Upper lobe of right lung (tissue), 1 donor: ENCODE data around the gene PPM1B. TPM values are rescaled to one million over a fixed set of nuclear protein-coding genes. Genes with fewer than 3 reads are reported as not detected.

Experiments used
- ATAC-seq: fragments of 200-7000 bp; cut with Tn5 transposase; one replicate; pipeline ENCODE4 v1.9.1; 2020; ENCODE audit warnings: mild to moderate bottlenecking, moderate library complexity
- DNase-seq: peaks from one replicate; pipeline ENCODE4 v3.0.0-alpha.2; 2020
- H3K27ac ChIP-seq: fragments of 200-600 bp; one replicate; pipeline ENCODE4 v1.8.0; 2022
- H3K27me3 ChIP-seq: fragments of 200-600 bp; one replicate; pipeline ENCODE4 v1.8.0; 2022; ENCODE audit warnings: mild to moderate bottlenecking
- H3K36me3 ChIP-seq: fragments of 200-600 bp; one replicate; pipeline ENCODE4 v1.8.0; 2022
- H3K4me1 ChIP-seq: fragments of 200-600 bp; one replicate; pipeline ENCODE4 v1.8.0; 2022
- H3K4me3 ChIP-seq: fragments of 200-600 bp; one replicate; pipeline ENCODE4 v1.8.0; 2022; ENCODE audit warnings: mild to moderate bottlenecking
- H3K9me3 ChIP-seq: fragments of 200-600 bp; one replicate; pipeline ENCODE4 v1.8.0; 2022
- CTCF ChIP-seq: fragments of 200-600 bp; IDR thresholded peaks from one replicate; pipeline ENCODE4 v1.8.0; 2022; ENCODE audit warnings: antibody characterized with exemption
- intact Hi-C: fragments of 100-400 bp; cut with DNase I; formaldehyde crosslinking; loops from one replicate; pipeline ENCODE4 v1.11.0; 2022
- total RNA-seq: library from RNA; stranded (reverse); fragmentation: NEBNext Ultra II Directional; extraction: Animal tissue kit (Norgen Biotek cat#: 25700); gene quantifications from one replicate; pipeline ENCODE4 v1.2.1, GENCODE V29; 2021
- donor health status: DM: no; HTN: yes; CAD: no; lungs with severe emphysema.

The PPM1B gene
- total RNA-seq, 1 donor from 2014 or later = 45.8 TPM

- no peaks in the 10 kb centered on the region for H3K9me3 ChIP-seq
- H3K27ac ChIP-seq = no peak overlapping the region
- H3K27me3 ChIP-seq = no peaks in the 10 kb centered on the region
- DNase-seq (no peak), ATAC-seq (no peak)
- H3K4me1 ChIP-seq = peaks cover 27% of the 10 kb centered on the region
- no peaks in the 10 kb centered on the region for H3K36me3 ChIP-seq
- intact Hi-C loops = no loop called here
- no peak overlapping the region for H3K4me3 ChIP-seq
- TF ChIP-seq CTCF = no peak
Observed at GRCh38 chr2:44181648-44182047, 13.0 kb downstream of the PPM1B start.

- Histone ChIP-seq H3K27ac (no peak overlapping the region), H3K9me3 (no peaks in the 10 kb centered on the region), H3K4me1 (peaks cover 24% of the 10 kb centered on the region), H3K27me3 (no peaks in the 10 kb centered on the region), H3K36me3 (no peaks in the 10 kb centered on the region), H3K4me3 (no peak overlapping the region)
- intact Hi-C loops = no loop called here
- no peak for ATAC-seq
- no peak for DNase-seq
- TF ChIP-seq CTCF = no peak
Observed at GRCh38 chr2:44184106-44184505, 15.4 kb downstream of the PPM1B start.

GRCh38 chr2:44186810-44187209 lies 18.1 kb downstream of the PPM1B start:
- ATAC-seq (peak; percentile 45), DNase-seq (no peak)
- H3K27ac ChIP-seq = no peak overlapping the region
- no peak for TF ChIP-seq CTCF
- no peaks in the 10 kb centered on the region for H3K36me3 ChIP-seq
- no peaks in the 10 kb centered on the region for H3K27me3 ChIP-seq
- peaks cover 29% of the 10 kb centered on the region for H3K4me1 ChIP-seq
- no peak overlapping the region for H3K4me3 ChIP-seq
- intact Hi-C loops = no loop called here
- H3K9me3 ChIP-seq = no peaks in the 10 kb centered on the region

DNA sequence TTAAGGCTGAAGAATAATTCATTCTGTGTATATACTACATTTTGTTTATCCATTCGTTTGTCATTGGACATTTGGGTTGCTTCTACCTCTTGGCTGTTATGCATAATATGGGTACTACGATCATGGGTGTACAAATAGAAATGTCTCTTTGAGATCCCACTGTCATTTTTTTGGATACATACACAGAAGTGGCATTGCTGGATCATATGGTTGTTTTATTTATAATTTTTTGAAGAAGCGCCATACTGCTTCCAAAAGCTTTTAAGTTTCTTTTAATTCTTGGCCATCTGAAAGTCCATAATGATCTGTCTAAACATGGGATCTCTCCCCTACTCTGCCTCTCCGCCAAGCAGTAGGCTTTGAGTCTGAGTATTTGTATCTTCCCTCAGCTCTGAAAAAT lies 18.6 kb downstream of the PPM1B start:
- no peaks in the 10 kb centered on the region for H3K9me3 ChIP-seq
- H3K27ac ChIP-seq = no peak overlapping the region
- TF ChIP-seq CTCF = no peak
- H3K27me3 ChIP-seq = no peaks in the 10 kb centered on the region
- no peak for DNase-seq
- H3K4me1 ChIP-seq = peaks cover 29% of the 10 kb centered on the region
- intact Hi-C loops = no loop called here
- no peak for ATAC-seq
- no peaks in the 10 kb centered on the region for H3K36me3 ChIP-seq
- H3K4me3 ChIP-seq = no peak overlapping the region

GRCh38 chr2:44188696-44189095 lies 20.0 kb downstream of the PPM1B start:
- Histone ChIP-seq H3K4me3 (no peak overlapping the region), H3K36me3 (no peaks in the 10 kb centered on the region), H3K9me3 (no peaks in the 10 kb centered on the region), H3K27me3 (no peaks in the 10 kb centered on the region), H3K4me1 (peaks cover 29% of the 10 kb centered on the region), H3K27ac (no peak overlapping the region)
- no peak for TF ChIP-seq CTCF
- DNase-seq = no peak
- ATAC-seq = no peak
- intact Hi-C loops = no loop called here

GRCh38 chr2:44189104-44189503 lies 20.4 kb downstream of the PPM1B start:
- intact Hi-C loops = no loop called here

More at GRCh38 chr2:44189104-44189503, 20.4 kb downstream of the PPM1B start:
- DNase-seq (no peak), ATAC-seq (no peak)
- peaks cover 29% of the 10 kb centered on the region for H3K4me1 ChIP-seq
- no peak for TF ChIP-seq CTCF
- no peaks in the 10 kb centered on the region for H3K9me3 ChIP-seq
- H3K36me3 ChIP-seq = peaks cover 3% of the 10 kb centered on the region
- H3K4me3 ChIP-seq = no peak overlapping the region
- H3K27me3 ChIP-seq = no peaks in the 10 kb centered on the region
- no peak overlapping the region for H3K27ac ChIP-seq
